Pancreas (tissue), 10 donors: ENCODE results near the gene KPNA6. TPM values are rescaled to one million over a fixed set of nuclear protein-coding genes. Genes with fewer than 3 reads are reported as not detected.
"Not testable (repeated sequence)": the region's sequence is repeated elsewhere in the genome, so short reads cannot be mapped to it uniquely, and the experiment has no call there.

Experiments used
- ATAC-seq, 4 donors: fragments of 200-7000 bp; cut with Tn5 transposase; one replicate each; pipeline versions ENCODE4 v1.8.0 to v1.9.1; 2020; ENCODE audit warnings: mild to moderate bottlenecking in 4 of 4, moderate library complexity in 4 of 4
- DNase-seq, 6 donors: peaks; one replicate each; pipeline ENCODE4 v3.0.0-alpha.2; 2020
- FAIRE-seq: peaks from 2 replicates; lab custom pipeline; 2012; peaks lifted over from hg19 to GRCh38; lab: Jason Lieb, UNC
- H3K27ac ChIP-seq, 4 donors: fragments of 200-600 bp; sonication (generic); 1 replicate in 3 of 4; 2 replicates in 1 of 4; pipeline versions ENCODE4 v1.5.0 to v1.8.0; 2020
- H3K27me3 ChIP-seq, 4 donors: fragments of 200-600 bp; one replicate each; pipeline ENCODE4 v1.8.0; 2021
- H3K36me3 ChIP-seq, 3 donors: fragments of 200-600 bp; sonication (generic) in 1 of 3; one replicate each; pipeline versions ENCODE4 v1.5.0 to v1.8.0; 2020 to 2021
- H3K4me1 ChIP-seq, 3 donors: fragments of 200-600 bp; one replicate each; pipeline ENCODE4 v1.8.0; 2021
- H3K4me3 ChIP-seq, 4 donors: fragments of 200-600 bp; sonication (generic) in 2 of 4; one replicate each; pipeline versions ENCODE4 v1.5.0 to v1.8.0; 2020 to 2021
- H3K9me3 ChIP-seq, 4 donors: fragments of 200-600 bp; one replicate each; pipeline ENCODE4 v1.8.0; 2021
- CTCF ChIP-seq, 4 donors: fragments of 200-600 bp; sonication (generic) in 3 of 4; IDR thresholded peaks; one replicate each; pipeline versions ENCODE4 v1.5.0 to v1.8.0; 2021; ENCODE audit warnings: antibody characterized with exemption in 4 of 4
- WGBS, 2 donors: extraction: QIAGEN DNeasy Blood & Tissue Kit; methylation state at CpG; one replicate each; pipeline ENCODE4 v1.1.7; 2013; 5-methylcytosine and 5-hydroxymethylcytosine counted together
- intact Hi-C, 3 donors: fragments of 100-400 bp; cut with DNase I; formaldehyde crosslinking; loops; one replicate each; pipeline versions ENCODE4 v1.11.1 to v1.14.2; 2022
- polyA plus RNA-seq, 2 donors: library from polyadenylated mRNA; stranded (reverse); fragments of 200-250 nt; gene quantifications; one replicate each; pipeline ENCODE4 v1.2.3, GENCODE V29; 2013
- total RNA-seq, 6 donors: library from RNA; stranded (reverse); fragmentation: NEBNext Ultra II Directional in 4 of 6; extraction: Animal tissue kit (Norgen Biotek cat#: 25700) in 4 of 6; gene quantifications; one replicate each; pipeline versions ENCODE4 v1.2.1 to v1.2.4, GENCODE V29; 2021 to 2023
- donor health status: healthy with polysubstance abuse.
- donor health status: DM: no; HTN: no; CAD: no; lungs with moderate emphysema.
- donor health status: DM: no; HTN: no; CAD: no.
- donor health status: control.
- donor health status: control.
- donor health status: Bipolar disorder and iron deficiency.
- donor health status: DM: yes; HTN: yes; CAD: no.
- donor health status: DM: no; HTN: no; CAD: no.
- donor health status: DM: no; HTN: no; CAD: no.
- donor health status: DM: yes; HTN: yes; CAD: no.

KPNA6 gene
- total RNA-seq (10 to 100 TPM; 20.9 to 36.2 (median 26.9) TPM), polyA plus RNA-seq (1 to 10 TPM; 4.9 to 7.9 TPM)

- 0 to 1% methylated on average over 45 of the region's 45 CpGs for WGBS, 2 donors
These were observed at the start of gene KPNA6 for GRCh38 chr1:32107742-32108661. Gene KPNA6, plus strand, starts transcription at chr1:32108056. Its CDS starts 75 bp downstream, at chr1:32108131.

GRCh38 chr1:32060914-32061313 is 46.9 kb upstream of the KPNA6 start:
- FAIRE-seq: no peak
- Histone ChIP-seq H3K36me3 (peaks cover 0 to 23% (median 9%) of the 10 kb centered on the region in 3 donors), H3K4me3 (no peak overlapping the region), H3K27ac (no peak overlapping the region), H3K9me3 (no peaks in the 10 kb centered on the region), H3K27me3 (no peaks in the 10 kb centered on the region), H3K4me1 (no peaks in the 10 kb centered on the region)
- intact Hi-C loops: no loop called here
- no peak for TF ChIP-seq CTCF (IDR thresholded peaks at IDR 0.05)
- ATAC-seq: no peak
- no peak for DNase-seq

More at GRCh38 chr1:32107742-32108661, at the start of gene KPNA6:
- DNase-seq: peak; percentile 80 to 92 (median 88)
- peak; percentile 93 to 96 (median 95) for ATAC-seq
- Histone ChIP-seq H3K4me3 (peak within 1 kb of the TSS; percentile 68 to 97 (median 90)), H3K9me3 (no peaks in the 10 kb centered on the region), H3K27me3 (no peaks in the 10 kb centered on the region), H3K36me3 (no peaks in the 10 kb centered on the region), H3K4me1 (peaks cover 6 to 24% (median 14%) of the 10 kb centered on the region in 3 donors), H3K27ac (peak within 1 kb of the TSS; percentile 56 to 89 (median 80))
- intact Hi-C loops: no loop called here
- FAIRE-seq: peak; percentile 13
- no peak for TF ChIP-seq CTCF (IDR thresholded peaks at IDR 0.05)

- Histone ChIP-seq H3K4me3 (no peak overlapping the region), H3K4me1 (peaks cover 0 to 9% (median 0%) of the 10 kb centered on the region in 3 donors), H3K36me3 (peaks cover 0 to 23% (median 0%) of the 10 kb centered on the region in 3 donors), H3K27ac (peak overlapping the region in 1 of 4 donors; percentile 29), H3K9me3 (no peaks in the 10 kb centered on the region), H3K27me3 (no peaks in the 10 kb centered on the region)
- no peak for ATAC-seq
- TF ChIP-seq CTCF (IDR thresholded peaks at IDR 0.05): no peak
- intact Hi-C loops: no loop called here
- no peak for DNase-seq
- FAIRE-seq: no peak
- 72 to 76% methylated on average over 4 of the region's 4 CpGs for WGBS, 2 donors
These were observed 45.0 kb upstream of the KPNA6 start for GRCh38 chr1:32062867-32063230.

- Histone ChIP-seq H3K36me3 (peaks cover 0 to 23% (median 0%) of the 10 kb centered on the region in 3 donors), H3K4me3 (no peak overlapping the region), H3K27ac (peak overlapping the region in 1 of 4 donors; percentile 29), H3K27me3 (no peaks in the 10 kb centered on the region), H3K9me3 (no peaks in the 10 kb centered on the region), H3K4me1 (peaks cover 0 to 9% (median 0%) of the 10 kb centered on the region in 3 donors)
- intact Hi-C loops: no loop called here
- DNase-seq (no peak), ATAC-seq (peak; percentile 48 to 70 (median 65)), FAIRE-seq (no peak)
- 13 to 36% methylated on average over 1 of the region's 1 CpG for WGBS, 2 donors
- TF ChIP-seq CTCF (IDR thresholded peaks at IDR 0.05): peak in 2 of 4 donors; percentile 18 to 33
These were observed 44.6 kb upstream of the KPNA6 start for GRCh38 chr1:32063261-32063681.

- H3K27ac ChIP-seq, FAIRE-seq, H3K36me3 ChIP-seq, intact Hi-C loops, DNase-seq, ATAC-seq, H3K4me1 ChIP-seq, H3K9me3 ChIP-seq, H3K27me3 ChIP-seq, H3K4me3 ChIP-seq: not testable (repeated sequence)
- WGBS, 2 donors: 69 to 76% methylated on average over 21 of the region's 21 CpGs
These were observed 42.0 kb upstream of the KPNA6 start for GRCh38 chr1:32065613-32066488.
